SK-N-SH treated with all-trans-retinoic acid at 6 μM for 48 hours (cell line): ENCODE measurements around the gene ABI1.

ENCODE experiments used
- ATAC-seq: fragments of 200-7000 bp; cut with Tn5 transposase; 3 replicates; pipeline ENCODE4 v1.9.1; 2020; ENCODE audit warnings: mild to moderate bottlenecking, moderate library complexity
- ARNTL ChIP-seq: fragments of 450-650 bp; formaldehyde crosslinking; IDR thresholded peaks from 2 replicates; pipeline ENCODE4 v1.5.0; 2020; ENCODE audit warnings: low read depth, mild to moderate bottlenecking, moderate library complexity, borderline replicate concordance
- BACH2 ChIP-seq: fragments of 250-450 bp; sonication (Bioruptor Pico); IDR thresholded peaks from 2 replicates; pipeline ENCODE4 v1.9.0; 2021; ENCODE audit warnings: mild to moderate bottlenecking, borderline replicate concordance
- CSDC2 ChIP-seq: fragments of 250-450 bp; sonication (Bioruptor Pico); IDR thresholded peaks from 2 replicates; pipeline ENCODE4 v1.5.0; 2020; ENCODE audit warnings: mild to moderate bottlenecking, moderate library complexity
- CSRNP3 ChIP-seq: fragments of 250-450 bp; sonication (Bioruptor Pico); IDR thresholded peaks from 2 replicates; pipeline ENCODE4 v1.5.1; 2021; ENCODE audit warnings: mild to moderate bottlenecking, moderate library complexity
- ESRRG ChIP-seq: fragments of 250-450 bp; sonication (Bioruptor Pico); IDR thresholded peaks from 2 replicates; pipeline ENCODE4 v1.6.1; 2021; ENCODE audit warnings: mild to moderate bottlenecking
- ISL1 ChIP-seq: fragments of 250-450 bp; sonication (Bioruptor Pico); IDR thresholded peaks from 2 replicates; pipeline ENCODE4 v2.1.2; 2022; ENCODE audit warnings: mild to moderate bottlenecking, moderate library complexity
- OSR1 ChIP-seq: fragments of 250-450 bp; sonication (Bioruptor Pico); IDR thresholded peaks from 2 replicates; pipeline ENCODE4 v1.8.0; 2022; ENCODE audit warnings: moderate library complexity, mild to moderate bottlenecking, inconsistent platforms
- PPARA ChIP-seq: fragments of 250-450 bp; sonication (Bioruptor Pico); IDR thresholded peaks from 2 replicates; pipeline ENCODE4 v1.5.0; 2020; ENCODE audit warnings: mild to moderate bottlenecking, borderline replicate concordance
- RARB ChIP-seq: fragments of 250-450 bp; sonication (Bioruptor Pico); IDR thresholded peaks from 2 replicates; pipeline ENCODE4 v1.8.0; 2021; ENCODE audit warnings: mild to moderate bottlenecking, moderate library complexity
- TCF4 ChIP-seq: fragments of 250-450 bp; sonication (Bioruptor Pico); IDR thresholded peaks from 2 replicates; pipeline ENCODE4 v1.8.0; 2021; ENCODE audit warnings: mild to moderate bottlenecking, moderate library complexity, borderline replicate concordance
- TOX ChIP-seq: fragments of 250-450 bp; sonication (Bioruptor Pico); IDR thresholded peaks from 2 replicates; pipeline ENCODE4 v1.8.0; 2021; ENCODE audit warnings: mild to moderate bottlenecking, moderate library complexity, borderline replicate concordance
- TSHZ2 ChIP-seq: fragments of 250-450 bp; sonication (Bioruptor Pico); IDR thresholded peaks from 2 replicates; pipeline ENCODE4 v1.5.0; 2020; ENCODE audit warnings: mild to moderate bottlenecking, moderate library complexity
- ZC3H10 ChIP-seq: fragments of 250-450 bp; sonication (Bioruptor Pico); IDR thresholded peaks from 2 replicates; pipeline ENCODE4 v1.5.1; 2021; ENCODE audit warnings: mild to moderate bottlenecking, moderate library complexity
- ZFP3 ChIP-seq: fragments of 250-450 bp; sonication (Bioruptor Pico); IDR thresholded peaks from 2 replicates; pipeline ENCODE4 v1.5.0; 2020; ENCODE audit warnings: mild to moderate bottlenecking, moderate library complexity
- ZFP30 ChIP-seq: fragments of 450-650 bp; formaldehyde crosslinking; IDR thresholded peaks from 2 replicates; pipeline ENCODE4 v1.5.0; 2022; ENCODE audit warnings: mild to moderate bottlenecking, moderate library complexity
- ZNF565 ChIP-seq: fragments of 450-650 bp; formaldehyde crosslinking; conservative IDR thresholded peaks from 2 replicates; pipeline ENCODE4 v1.5.0; 2020; ENCODE audit warnings: low read depth, mild to moderate bottlenecking, moderate library complexity
- ZNF70 ChIP-seq: fragments of 450-650 bp; formaldehyde crosslinking; IDR thresholded peaks from 2 replicates; pipeline ENCODE4 v1.5.0; 2020; ENCODE audit warnings: mild to moderate bottlenecking, moderate library complexity
- ZNF8 ChIP-seq: fragments of 450-650 bp; formaldehyde crosslinking; IDR thresholded peaks from 2 replicates; pipeline ENCODE4 v1.5.0; 2020; ENCODE audit warnings: mild to moderate bottlenecking, moderate library complexity
- TF ChIP-seq, protein P1 (sequence below): fragments of 250-450 bp; sonication (Bioruptor Pico); IDR thresholded peaks from 2 replicates; pipeline ENCODE4 v1.5.1; 2020; ENCODE audit warnings: low read depth, mild to moderate bottlenecking, moderate library complexity
- TF ChIP-seq, protein P2 (sequence below): fragments of 250-450 bp; sonication (Bioruptor Pico); IDR thresholded peaks from 2 replicates; pipeline ENCODE4 v1.8.0; 2020; ENCODE audit warnings: mild to moderate bottlenecking, moderate library complexity, borderline replicate concordance

Gene ABI1

DNA sequence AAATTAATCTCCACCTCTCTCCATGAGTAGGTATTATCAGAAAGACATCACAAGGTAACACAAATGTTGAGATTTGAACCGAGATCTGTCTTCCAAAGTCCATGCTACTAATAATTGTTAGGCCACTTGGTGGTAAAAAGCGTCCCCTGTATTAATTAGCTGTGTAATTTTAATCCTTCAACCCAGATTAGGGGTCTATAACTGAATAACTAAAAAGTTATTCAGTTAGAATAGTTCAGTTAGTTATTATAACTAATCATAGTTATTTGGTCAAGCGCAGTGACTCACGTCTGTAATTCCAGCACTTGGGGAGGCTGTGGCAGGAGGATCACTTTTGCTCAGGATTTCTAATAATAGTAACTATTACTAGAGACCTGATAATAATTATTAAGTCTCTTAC, 157.7 kb downstream of the ABI1 start:
- ATAC-seq = no peak

DNA sequence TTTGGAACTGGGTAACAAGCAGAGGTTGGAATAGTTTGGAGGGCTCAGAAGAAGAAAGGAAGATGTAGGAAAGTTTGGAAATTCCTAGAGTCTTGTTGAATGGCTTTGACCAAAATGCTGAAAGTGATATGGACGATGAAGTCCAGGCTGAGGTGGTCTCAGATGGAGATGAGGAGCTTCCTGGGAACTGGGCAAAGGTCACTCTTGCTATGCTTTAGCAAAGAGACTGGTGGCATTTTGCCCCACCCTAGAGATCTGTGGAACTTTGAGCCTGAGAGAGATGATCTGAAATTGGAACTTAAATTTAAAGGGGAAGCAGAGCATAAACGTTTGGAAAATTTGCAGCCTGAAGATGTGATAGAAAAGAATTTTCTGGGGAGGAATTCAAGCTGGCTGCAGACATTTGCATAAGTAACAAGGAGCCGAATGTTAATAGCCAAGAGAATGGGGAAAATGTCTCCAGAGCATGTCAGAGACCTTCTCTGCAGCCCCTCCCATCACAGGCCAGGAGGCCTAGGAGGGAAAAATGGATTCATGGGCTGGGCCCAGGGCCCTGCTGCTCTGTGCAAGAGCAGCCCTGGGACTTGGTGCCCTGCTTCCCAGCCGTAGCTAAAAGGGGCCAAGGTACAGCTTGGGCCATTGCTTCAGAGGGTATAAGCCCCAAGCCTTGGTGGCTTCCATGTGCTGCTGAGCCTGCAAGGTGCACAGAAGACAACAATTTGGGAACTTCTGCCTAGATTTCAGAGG, 159.7 kb downstream of the ABI1 start:
- ATAC-seq = no peak
- TF ChIP-seq ESRRG (no peak), CSRNP3 (CRISPR knock-in tag) (no peak), TCF4 (no peak), ZFP30 (CRISPR knock-in tag) (no peak), ZNF70 (no peak), ISL1 (CRISPR knock-in tag) (no peak), TSHZ2 (no peak)
- TF ChIP-seq, protein P1, sequence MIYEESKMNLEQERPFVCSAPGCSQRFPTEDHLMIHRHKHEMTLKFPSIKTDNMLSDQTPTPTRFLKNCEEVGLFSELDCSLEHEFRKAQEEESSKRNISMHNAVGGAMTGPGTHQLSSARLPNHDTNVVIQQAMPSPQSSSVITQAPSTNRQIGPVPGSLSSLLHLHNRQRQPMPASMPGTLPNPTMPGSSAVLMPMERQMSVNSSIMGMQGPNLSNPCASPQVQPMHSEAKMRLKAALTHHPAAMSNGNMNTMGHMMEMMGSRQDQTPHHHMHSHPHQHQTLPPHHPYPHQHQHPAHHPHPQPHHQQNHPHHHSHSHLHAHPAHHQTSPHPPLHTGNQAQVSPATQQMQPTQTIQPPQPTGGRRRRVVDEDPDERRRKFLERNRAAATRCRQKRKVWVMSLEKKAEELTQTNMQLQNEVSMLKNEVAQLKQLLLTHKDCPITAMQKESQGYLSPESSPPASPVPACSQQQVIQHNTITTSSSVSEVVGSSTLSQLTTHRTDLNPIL (CRISPR knock-in tag) = no peak
- TF ChIP-seq, protein P2, sequence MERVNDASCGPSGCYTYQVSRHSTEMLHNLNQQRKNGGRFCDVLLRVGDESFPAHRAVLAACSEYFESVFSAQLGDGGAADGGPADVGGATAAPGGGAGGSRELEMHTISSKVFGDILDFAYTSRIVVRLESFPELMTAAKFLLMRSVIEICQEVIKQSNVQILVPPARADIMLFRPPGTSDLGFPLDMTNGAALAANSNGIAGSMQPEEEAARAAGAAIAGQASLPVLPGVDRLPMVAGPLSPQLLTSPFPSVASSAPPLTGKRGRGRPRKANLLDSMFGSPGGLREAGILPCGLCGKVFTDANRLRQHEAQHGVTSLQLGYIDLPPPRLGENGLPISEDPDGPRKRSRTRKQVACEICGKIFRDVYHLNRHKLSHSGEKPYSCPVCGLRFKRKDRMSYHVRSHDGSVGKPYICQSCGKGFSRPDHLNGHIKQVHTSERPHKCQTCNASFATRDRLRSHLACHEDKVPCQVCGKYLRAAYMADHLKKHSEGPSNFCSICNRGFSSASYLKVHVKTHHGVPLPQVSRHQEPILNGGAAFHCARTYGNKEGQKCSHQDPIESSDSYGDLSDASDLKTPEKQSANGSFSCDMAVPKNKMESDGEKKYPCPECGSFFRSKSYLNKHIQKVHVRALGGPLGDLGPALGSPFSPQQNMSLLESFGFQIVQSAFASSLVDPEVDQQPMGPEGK (CRISPR knock-in tag) = no peak

More for the DNA sequence above, 157.7 kb downstream of the ABI1 start:
- TF ChIP-seq TOX (CRISPR knock-in tag) (no peak), PPARA (CRISPR knock-in tag) (no peak), ZFP3 (CRISPR knock-in tag) (no peak), ARNTL (no peak), TCF4 (no peak), RARB (CRISPR knock-in tag) (no peak), ZNF565 (no peak), ZC3H10 (CRISPR knock-in tag) (no peak), OSR1 (no peak)
- TF ChIP-seq, protein P2 (CRISPR knock-in tag) = no peak
- TF ChIP-seq, protein P1 (CRISPR knock-in tag) = no peak
- TF ChIP-seq, all 23 proteins: peak for 0

DNA sequence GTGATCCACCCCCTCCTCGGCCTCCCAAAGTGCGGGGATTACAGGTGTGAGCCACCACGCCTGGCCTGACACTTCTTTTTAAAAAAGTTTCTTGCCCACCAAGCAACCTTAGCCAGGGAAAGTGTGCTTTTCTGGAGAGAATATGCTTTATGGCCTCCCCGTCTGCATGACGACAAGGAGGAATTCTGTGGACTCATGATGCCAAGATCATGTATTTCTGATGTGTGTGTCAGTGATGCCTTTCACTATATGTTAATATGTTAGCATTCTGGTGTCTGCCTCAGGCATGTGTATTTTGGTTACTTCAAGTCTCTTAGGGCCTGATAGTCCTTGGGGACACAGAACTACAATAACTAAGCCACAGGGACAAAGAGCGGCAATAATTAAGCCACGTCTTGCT, 161.1 kb downstream of the ABI1 start:
- ATAC-seq = no peak

More for the DNA sequence above, 161.1 kb downstream of the ABI1 start:
- TF ChIP-seq, protein P1 (CRISPR knock-in tag) = no peak
- TF ChIP-seq CSDC2 (CRISPR knock-in tag) (no peak), ISL1 (CRISPR knock-in tag) (no peak), ZNF565 (no peak), ARNTL (no peak), BACH2 (CRISPR knock-in tag) (no peak), ZNF8 (CRISPR knock-in tag) (no peak), RARB (CRISPR knock-in tag) (no peak), ZNF70 (no peak), ESRRG (no peak), ZC3H10 (CRISPR knock-in tag) (no peak)
